H9 (cell line): ENCODE measurements around the gene IL1A. TPM values are rescaled to one million over a fixed set of nuclear protein-coding genes. Genes with fewer than 3 reads are reported as not detected.

ENCODE experiments used
- DNase-seq: peaks from one replicate; pipeline ENCODE4 v3.0.0-alpha.2; 2017
- H2AFZ ChIP-seq: one replicate; pipeline ENCODE4 v1.6.1; 2013; ENCODE audit warnings: mild to moderate bottlenecking, low read length, control low read depth, moderate library complexity
- H2AK5ac ChIP-seq: 2 replicates; pipeline ENCODE4 v1.6.1; 2013; ENCODE audit warnings: low read length, control low read depth, mixed read lengths; ENCODE audit not compliant: insufficient read length
- H2BK120ac ChIP-seq: one replicate; pipeline ENCODE4 v1.6.1; 2013; ENCODE audit warnings: low read depth, mild to moderate bottlenecking, low read length, control low read depth, inconsistent platforms; ENCODE audit not compliant: poor library complexity, severe bottlenecking
- H2BK12ac ChIP-seq: 2 replicates; pipeline ENCODE4 v1.6.1; 2013; ENCODE audit warnings: low read length, control low read depth, mixed read lengths, low read depth; ENCODE audit not compliant: insufficient read length
- H2BK15ac ChIP-seq: 2 replicates; pipeline ENCODE4 v1.6.1; 2013; ENCODE audit warnings: low read depth, low read length, control low read depth
- H2BK20ac ChIP-seq: one replicate; pipeline ENCODE4 v1.6.1; 2013; ENCODE audit warnings: low read depth, mild to moderate bottlenecking, low read length, control low read depth, inconsistent platforms; ENCODE audit not compliant: poor library complexity, severe bottlenecking
- H2BK5ac ChIP-seq: 2 replicates; pipeline ENCODE4 v1.6.1; 2013; ENCODE audit warnings: low read length, control low read depth, mixed read lengths; ENCODE audit not compliant: insufficient read length
- H3K14ac ChIP-seq: 2 replicates; pipeline ENCODE4 v1.6.1; 2013; ENCODE audit warnings: low read length, control low read depth; ENCODE audit not compliant: insufficient read depth
- H3K18ac ChIP-seq: 2 replicates; pipeline ENCODE4 v1.6.1; 2013; ENCODE audit warnings: low read depth, mild to moderate bottlenecking, mixed read lengths, low read length, control low read depth; ENCODE audit not compliant: insufficient read length
- H3K23ac ChIP-seq: 2 replicates; pipeline ENCODE4 v1.6.1; 2013; ENCODE audit warnings: low read length, control low read depth, mixed read lengths, low read depth; ENCODE audit not compliant: insufficient read length
- H3K23me2 ChIP-seq: 2 replicates; pipeline ENCODE4 v1.6.1; 2013; ENCODE audit warnings: low read depth, mild to moderate bottlenecking, mixed read lengths, low read length, control low read depth; ENCODE audit not compliant: insufficient read length, poor library complexity, severe bottlenecking
- H3K27ac ChIP-seq: 2 replicates; pipeline ENCODE4 v1.5.1; 2013; ENCODE audit warnings: low read length, control low read depth, mixed read lengths, low read depth; ENCODE audit not compliant: insufficient read length
- H3K27me3 ChIP-seq: 2 replicates; pipeline ENCODE4 v1.6.1; 2013; ENCODE audit warnings: low read length, control low read depth, inconsistent platforms; ENCODE audit not compliant: insufficient read depth
- H3K4ac ChIP-seq: 2 replicates; pipeline ENCODE4 v1.6.1; 2013; ENCODE audit warnings: low read depth, mild to moderate bottlenecking, control low read depth, inconsistent platforms, low read length, moderate library complexity
- H3K4me1 ChIP-seq: 2 replicates; pipeline ENCODE4 v1.6.1; 2013; ENCODE audit warnings: low read length, control low read depth, inconsistent platforms; ENCODE audit not compliant: insufficient read depth
- H3K4me2 ChIP-seq: 2 replicates; pipeline ENCODE4 v1.6.1; 2013; ENCODE audit warnings: low read length, control low read depth, mixed read lengths; ENCODE audit not compliant: insufficient read length, insufficient read depth
- H3K56ac ChIP-seq: 2 replicates; pipeline ENCODE4 v1.6.1; 2013; ENCODE audit warnings: low read depth, mild to moderate bottlenecking, mixed read lengths, low read length, control low read depth; ENCODE audit not compliant: insufficient read length
- H3K79me1 ChIP-seq: 2 replicates; pipeline ENCODE4 v1.6.1; 2013; ENCODE audit warnings: low read depth, mild to moderate bottlenecking, moderate library complexity, low read length, control low read depth, inconsistent platforms; ENCODE audit not compliant: insufficient read depth, poor library complexity, severe bottlenecking
- H3K79me2 ChIP-seq: 2 replicates; pipeline ENCODE4 v1.6.1; 2013; ENCODE audit warnings: low read length, control low read depth, inconsistent platforms; ENCODE audit not compliant: insufficient read depth
- H3K9ac ChIP-seq: 2 replicates; pipeline ENCODE4 v1.6.1; 2013; ENCODE audit warnings: low read length, control low read depth, mixed read lengths; ENCODE audit not compliant: insufficient read length; ENCODE audit errors: extremely low read depth
- H3K9me3 ChIP-seq: one replicate; pipeline ENCODE4 v1.6.1; 2013; ENCODE audit warnings: low read depth, low read length, inconsistent platforms; ENCODE audit not compliant: control insufficient read depth
- H3T11ph ChIP-seq: one replicate; pipeline ENCODE4 v1.6.1; 2013; ENCODE audit warnings: mild to moderate bottlenecking, low read length, control low read depth, inconsistent platforms
- H4K20me1 ChIP-seq: one replicate; pipeline ENCODE4 v1.6.1; 2013; ENCODE audit not compliant: control insufficient read depth, insufficient read length, insufficient read depth
- H4K5ac ChIP-seq: 2 replicates; pipeline ENCODE4 v1.6.1; 2013; ENCODE audit warnings: low read depth, mild to moderate bottlenecking, mixed read lengths, low read length, control low read depth; ENCODE audit not compliant: insufficient read length
- H4K8ac ChIP-seq: replicated peaks from 2 replicates; pipeline ENCODE4 v1.6.1; 2013; ENCODE audit warnings: low read length, control low read depth, mixed read lengths, low read depth; ENCODE audit not compliant: insufficient read length
- H4K91ac ChIP-seq: 2 replicates; pipeline ENCODE4 v1.6.1; 2013; ENCODE audit warnings: low read depth, mild to moderate bottlenecking, moderate library complexity, mixed read lengths, low read length, control low read depth; ENCODE audit not compliant: insufficient read length
- H3K27ac Mint-ChIP-seq, 3 experiments: 2 replicates in 2 of 3; 3 replicates in 1 of 3; pipeline ENCODE4 v1.8.0; 2020 to 2021; ENCODE audit warnings: mixed read lengths in 3 of 3, mild to moderate bottlenecking in 1 of 3, moderate library complexity in 1 of 3
- H3K27me3 Mint-ChIP-seq: 2 replicates; pipeline ENCODE4 v1.8.0; 2021; ENCODE audit warnings: low read depth, mild to moderate bottlenecking, moderate library complexity, mixed read lengths
- H3K36me3 Mint-ChIP-seq, 3 experiments: 2 replicates in 2 of 3; 3 replicates in 1 of 3; pipeline ENCODE4 v1.8.0; 2020 to 2021; ENCODE audit warnings: low read depth in 3 of 3, mixed read lengths in 3 of 3; ENCODE audit not compliant: insufficient read depth in 1 of 3
- H3K4me1 Mint-ChIP-seq, 2 experiments: 2 replicates each; pipeline ENCODE4 v1.8.0; 2020; ENCODE audit warnings: mixed read lengths in 2 of 2
- H3K4me3 Mint-ChIP-seq, 2 experiments: 2 replicates in 1 of 2; 3 replicates in 1 of 2; pipeline ENCODE4 v1.8.0; 2020 to 2021; ENCODE audit warnings: mild to moderate bottlenecking in 2 of 2, mixed read lengths in 2 of 2, moderate library complexity in 1 of 2
- H3K9me3 Mint-ChIP-seq, 2 experiments: 2 replicates in 1 of 2; 3 replicates in 1 of 2; pipeline ENCODE4 v1.8.0; 2020; ENCODE audit warnings: mild to moderate bottlenecking in 2 of 2, mixed read lengths in 2 of 2, moderate library complexity in 1 of 2
- WGBS: extraction: QIAGEN DNeasy Blood & Tissue Kit; methylation state at CpG from one replicate; pipeline ENCODE4 v1.1.7; 2013; ENCODE audit warnings: missing lambda C conversion rate, low lambda C conversion rate, mixed read lengths; ENCODE audit not compliant: insufficient read length; ENCODE audit errors: extremely low coverage; 5-methylcytosine and 5-hydroxymethylcytosine counted together
- total RNA-seq: library from RNA; stranded (reverse); gene quantifications from 2 replicates; pipeline ENCODE4 v1.2.1, GENCODE V29; 2021
- TF ChIP-seq, protein P1 (sequence below): fragments of 200-600 bp; sonication (generic); conservative IDR thresholded peaks from 3 replicates; pipeline ENCODE4 v1.8.0; 2021; ENCODE audit warnings: antibody characterized with exemption, mild to moderate bottlenecking

Gene IL1A
- total RNA-seq, 1 experiment from 2014 or later: 0.35 TPM

DNA sequence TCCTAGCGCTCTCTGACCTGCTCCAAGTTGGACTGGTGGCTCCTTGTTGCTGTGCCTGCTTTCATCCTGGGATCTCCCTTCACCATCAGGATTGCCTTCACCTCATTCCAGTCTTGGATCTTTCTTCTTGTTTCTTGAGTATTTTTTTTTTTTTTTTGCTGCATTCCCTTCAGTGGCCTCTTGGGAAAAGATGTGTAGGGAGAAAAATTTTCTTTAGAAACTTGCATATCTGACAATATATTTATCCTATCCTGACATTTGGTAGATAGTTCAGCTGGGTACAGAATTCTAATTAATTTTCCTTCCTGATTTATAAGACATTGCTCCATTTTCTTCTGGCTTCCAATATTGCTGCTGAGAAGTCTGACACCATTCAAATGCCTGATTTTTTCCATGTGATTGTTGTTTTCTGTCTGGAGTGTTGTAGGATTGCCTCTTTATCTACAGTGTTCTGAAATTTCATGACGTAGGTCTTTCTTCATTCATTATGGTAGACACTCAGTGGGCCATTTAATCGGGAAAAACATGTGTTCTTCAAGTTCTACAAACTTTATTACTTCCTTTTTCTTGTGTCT is 23.0 kb upstream of the IL1A start:
- H2AFZ ChIP-seq: no peak overlapping the region
- no peak overlapping the region for H3K27ac Mint-ChIP-seq
- no peak overlapping the region for H4K5ac ChIP-seq
- H2AK5ac ChIP-seq: no peak overlapping the region
- H3K4ac ChIP-seq: no peak overlapping the region
- peaks cover 18 to 21% of the 10 kb centered on the region in 2 experiments for H3K4me1 Mint-ChIP-seq
- H2BK15ac ChIP-seq: no peak overlapping the region
- no peaks in the 10 kb centered on the region for H3K9me3 ChIP-seq
- no peaks in the 10 kb centered on the region for H3K27me3 Mint-ChIP-seq
- H3K18ac ChIP-seq: no peak overlapping the region
- no peaks in the 10 kb centered on the region for H3K79me2 ChIP-seq
- no peak overlapping the region for H4K91ac ChIP-seq
- WGBS: no CpG with 5 or more reads among the region's 3 CpGs
- H2BK20ac ChIP-seq: no peak overlapping the region
- no peak overlapping the region for H2BK12ac ChIP-seq
- H3K23ac ChIP-seq: no peak overlapping the region
- no peak overlapping the region for H2BK120ac ChIP-seq
- no peak overlapping the region for H3K56ac ChIP-seq
- no peak overlapping the region for H2BK5ac ChIP-seq
- H3K23me2 ChIP-seq: no peaks in the 10 kb centered on the region
- TF ChIP-seq, protein P1, sequence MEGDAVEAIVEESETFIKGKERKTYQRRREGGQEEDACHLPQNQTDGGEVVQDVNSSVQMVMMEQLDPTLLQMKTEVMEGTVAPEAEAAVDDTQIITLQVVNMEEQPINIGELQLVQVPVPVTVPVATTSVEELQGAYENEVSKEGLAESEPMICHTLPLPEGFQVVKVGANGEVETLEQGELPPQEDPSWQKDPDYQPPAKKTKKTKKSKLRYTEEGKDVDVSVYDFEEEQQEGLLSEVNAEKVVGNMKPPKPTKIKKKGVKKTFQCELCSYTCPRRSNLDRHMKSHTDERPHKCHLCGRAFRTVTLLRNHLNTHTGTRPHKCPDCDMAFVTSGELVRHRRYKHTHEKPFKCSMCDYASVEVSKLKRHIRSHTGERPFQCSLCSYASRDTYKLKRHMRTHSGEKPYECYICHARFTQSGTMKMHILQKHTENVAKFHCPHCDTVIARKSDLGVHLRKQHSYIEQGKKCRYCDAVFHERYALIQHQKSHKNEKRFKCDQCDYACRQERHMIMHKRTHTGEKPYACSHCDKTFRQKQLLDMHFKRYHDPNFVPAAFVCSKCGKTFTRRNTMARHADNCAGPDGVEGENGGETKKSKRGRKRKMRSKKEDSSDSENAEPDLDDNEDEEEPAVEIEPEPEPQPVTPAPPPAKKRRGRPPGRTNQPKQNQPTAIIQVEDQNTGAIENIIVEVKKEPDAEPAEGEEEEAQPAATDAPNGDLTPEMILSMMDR: no peak; the same call in 2 of the 3 replicates
- DNase-seq: no peak
- H3K36me3 Mint-ChIP-seq: peaks cover 0 to 8% (median 0%) of the 10 kb centered on the region in 3 experiments; a peak in 4 of 7 replicates
- H3K9me3 Mint-ChIP-seq: peaks cover 0 to 3% of the 10 kb centered on the region in 2 experiments; a peak in 1 of 5 replicates
- H3K14ac ChIP-seq: no peak overlapping the region
- H3K4me2 ChIP-seq: no peak overlapping the region
- H4K8ac ChIP-seq: no peak overlapping the region
- no peaks in the 10 kb centered on the region for H3K79me1 ChIP-seq
- H3K9ac ChIP-seq: no peak overlapping the region
- peaks cover 1% of the 10 kb centered on the region; the same call in 1 of the 2 replicates for H3K4me1 ChIP-seq
- H3K27me3 ChIP-seq: no peaks in the 10 kb centered on the region
- no peak overlapping the region for H3K4me3 Mint-ChIP-seq
- no peak overlapping the region for H3K27ac ChIP-seq
- no peak overlapping the region for H3T11ph ChIP-seq
- no peaks in the 10 kb centered on the region for H4K20me1 ChIP-seq
